Islet of Langerhans (tissue), 1 donor: ENCODE results near the gene DUSP15.
"Not testable (repeated sequence)": the region's sequence is repeated elsewhere in the genome, so short reads cannot be mapped to it uniquely, and the experiment has no call there.

Experiments
- FAIRE-seq: peaks from one replicate; lab custom pipeline; 2011; peaks lifted over from hg19 to GRCh38; lab: Jason Lieb, UNC

Gene DUSP15, protein sequence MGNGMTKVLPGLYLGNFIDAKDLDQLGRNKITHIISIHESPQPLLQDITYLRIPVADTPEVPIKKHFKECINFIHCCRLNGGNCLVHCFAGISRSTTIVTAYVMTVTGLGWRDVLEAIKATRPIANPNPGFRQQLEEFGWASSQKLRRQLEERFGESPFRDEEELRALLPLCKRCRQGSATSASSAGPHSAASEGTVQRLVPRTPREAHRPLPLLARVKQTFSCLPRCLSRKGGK

GRCh38 chr20:31869942-31870725 lies at the start of gene DUSP15, which contains the start of gene TTLL9:
DUSP15 (minus strand) TSS chr20:31870527; CDS start chr20:31870337, 190 bp downstream.
TTLL9 (plus strand) TSS chr20:31870634; CDS start chr20:31871127, 493 bp downstream.
- FAIRE-seq: no peak

GRCh38 chr20:31919410-31920155 lies 49.3 kb upstream of the DUSP15 start:
- no peak for FAIRE-seq

DNA sequence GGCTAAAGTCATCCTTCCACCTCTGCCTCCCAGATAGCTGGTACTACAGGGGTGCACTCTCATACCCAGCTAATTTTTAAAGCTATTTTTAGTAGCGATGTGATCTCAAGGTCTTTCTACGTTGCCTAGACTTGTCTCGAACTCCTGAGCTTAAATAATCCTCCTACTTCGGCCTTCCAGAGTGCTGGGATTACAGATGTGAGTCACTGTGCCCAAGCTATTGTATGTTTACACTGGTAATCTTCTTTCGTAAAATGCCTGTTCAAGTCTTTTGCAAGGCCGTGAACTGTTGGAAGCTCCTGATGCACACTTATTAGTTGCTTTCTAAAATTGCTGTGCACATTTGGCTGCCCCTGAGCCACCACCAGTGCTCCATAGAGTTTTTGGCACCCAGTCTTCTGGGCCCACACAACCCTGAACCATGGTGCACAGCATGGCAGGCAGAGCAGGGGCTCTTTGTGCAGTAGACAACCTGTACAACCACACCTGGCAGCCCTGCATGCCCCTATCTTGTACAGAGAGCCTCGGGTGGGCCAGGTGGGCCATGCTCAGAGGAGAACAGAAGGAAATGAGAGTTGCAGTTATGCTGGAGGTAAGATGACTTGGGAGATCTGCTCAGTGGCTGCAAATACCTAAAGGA lies 48.3 kb upstream of the DUSP15 start:
- no peak for FAIRE-seq

GRCh38 chr20:31917962-31918412 lies 47.7 kb upstream of the DUSP15 start:
- FAIRE-seq: not testable (repeated sequence)

DNA sequence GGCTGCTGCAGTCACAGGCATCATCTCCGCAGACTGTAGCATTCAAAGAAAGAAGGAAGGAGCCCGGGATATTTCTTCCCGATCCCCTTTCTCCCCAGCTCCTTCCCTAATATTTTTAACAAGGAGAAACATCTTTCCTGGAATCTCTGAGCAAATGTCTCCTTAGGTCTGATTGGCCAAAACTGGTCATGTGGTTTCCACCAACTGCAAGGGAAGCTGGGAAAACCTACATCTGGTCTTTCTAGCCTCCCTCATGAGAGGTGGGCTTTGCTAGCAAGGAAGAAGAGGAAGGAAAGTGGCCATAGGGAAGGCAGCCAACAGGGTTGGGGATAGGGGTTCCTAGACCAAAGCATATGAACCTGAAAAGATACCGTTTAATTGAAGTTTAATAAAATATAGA lies 46.4 kb upstream of the DUSP15 start:
- no peak for FAIRE-seq

DNA sequence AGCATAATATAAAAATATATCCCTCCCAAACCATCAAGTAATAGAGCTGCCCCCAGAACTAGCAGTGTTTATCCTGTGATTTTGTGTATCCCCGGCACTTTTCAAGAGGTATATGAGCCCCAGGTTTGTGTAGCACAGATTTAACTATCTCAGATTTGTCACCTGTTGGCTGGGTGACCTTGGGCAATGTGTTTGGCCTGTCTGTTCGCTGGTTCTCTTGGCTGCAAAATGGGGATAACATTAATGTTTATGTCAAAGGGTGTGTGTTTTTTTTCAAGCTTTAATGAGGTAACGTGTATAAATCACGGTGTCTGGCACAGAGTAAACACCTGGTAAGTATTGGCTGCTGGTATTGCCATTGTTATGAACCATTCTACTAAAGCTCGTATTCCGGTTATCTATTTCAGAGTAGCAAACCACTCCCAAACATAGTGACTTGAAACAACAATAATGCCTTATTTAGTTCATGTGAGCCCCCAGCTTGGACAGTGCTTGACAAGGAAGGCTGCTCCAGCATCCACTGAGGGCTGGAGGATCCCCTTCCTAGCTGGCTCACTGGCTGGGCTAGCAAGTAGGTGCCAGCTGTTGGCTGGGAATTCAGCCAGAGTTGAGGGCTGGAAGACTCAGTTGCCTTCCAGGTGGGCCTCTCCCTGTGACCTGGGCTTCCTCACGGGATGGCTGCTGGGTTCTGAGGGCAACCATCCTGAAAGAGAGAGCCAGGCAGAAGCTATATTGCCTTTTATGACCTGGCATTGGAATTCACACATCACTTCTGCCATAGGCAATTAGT lies 45.4 kb upstream of the DUSP15 start:
- no peak for FAIRE-seq

- FAIRE-seq: no peak
Observed at GRCh38 chr20:31914170-31914569, 43.8 kb upstream of the DUSP15 start.

DNA sequence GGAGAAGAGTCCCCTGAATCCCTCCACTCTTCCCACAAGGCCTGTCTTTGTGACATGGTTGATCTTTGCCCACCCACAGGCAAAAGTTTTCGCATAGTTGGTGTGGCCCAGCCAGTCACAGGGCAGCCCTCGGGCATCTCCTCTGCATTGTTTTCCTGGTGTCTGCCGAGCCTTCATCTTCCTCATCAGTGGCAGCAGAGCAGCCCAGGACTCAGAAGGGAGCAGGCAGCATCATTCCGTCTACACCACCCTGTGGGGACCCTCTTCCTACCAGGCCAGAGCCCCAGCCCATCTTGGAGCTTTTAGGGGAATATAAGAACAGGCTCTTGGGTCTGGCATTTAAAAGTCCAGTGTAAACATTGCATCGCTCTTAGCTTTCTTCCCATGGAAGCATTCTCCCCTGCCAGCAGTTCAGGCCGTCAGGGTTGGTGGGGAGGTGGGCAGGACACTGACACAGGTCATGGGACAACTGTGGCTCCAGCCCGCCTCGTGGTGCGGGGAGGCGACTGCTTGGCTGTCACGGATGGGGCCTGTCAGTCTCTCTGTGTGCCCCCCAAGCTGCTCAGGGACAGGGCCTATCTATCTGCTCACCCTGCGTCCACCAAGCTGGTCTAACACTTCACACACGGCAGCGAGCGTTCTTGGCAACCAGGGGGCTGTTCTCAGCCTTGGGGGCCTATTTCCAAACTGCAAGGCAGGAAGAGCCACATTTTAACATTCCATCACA lies 43.3 kb upstream of the DUSP15 start:
- FAIRE-seq: no peak

DNA sequence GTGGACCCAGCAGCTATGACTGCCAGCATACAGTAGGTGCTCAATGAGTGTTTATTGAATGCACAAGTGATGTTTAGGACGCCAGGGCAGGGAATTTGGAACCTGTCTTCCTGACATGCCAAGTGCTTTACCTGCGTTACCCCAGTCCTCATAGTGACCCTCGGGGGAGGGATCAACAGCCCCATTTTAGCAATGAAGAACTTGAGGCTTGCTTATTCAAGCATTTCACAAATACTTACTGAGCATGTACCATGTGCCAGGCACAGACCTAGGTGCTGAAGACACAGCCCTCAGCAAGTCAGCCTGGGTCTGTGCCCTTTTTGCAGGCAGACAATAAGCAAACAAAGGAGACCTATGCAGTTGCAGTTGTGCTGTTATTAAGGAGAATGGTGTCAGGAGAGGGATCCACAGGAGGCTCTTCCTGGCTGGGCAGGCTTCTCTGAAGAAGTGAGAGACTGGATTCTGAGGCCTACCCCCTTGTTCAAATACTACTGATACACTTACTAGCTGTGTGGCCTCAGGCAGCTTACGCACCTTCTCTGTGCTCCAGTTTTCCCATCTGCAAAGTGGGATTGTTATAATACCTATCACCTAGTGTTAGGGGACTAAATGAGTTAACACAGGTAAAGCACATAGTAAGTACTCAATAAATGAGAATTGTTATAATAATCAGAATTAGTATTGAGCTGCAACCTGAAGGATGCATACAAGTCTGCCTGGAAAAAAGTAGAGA lies 39.9 kb upstream of the DUSP15 start:
- FAIRE-seq: no peak

GRCh38 chr20:31909253-31910070 lies 39.1 kb upstream of the DUSP15 start:
- no peak for FAIRE-seq

GRCh38 chr20:31908424-31908823 lies 38.1 kb upstream of the DUSP15 start:
- no peak for FAIRE-seq

GRCh38 chr20:31908016-31908415 lies 37.7 kb upstream of the DUSP15 start:
- FAIRE-seq: no peak

DNA sequence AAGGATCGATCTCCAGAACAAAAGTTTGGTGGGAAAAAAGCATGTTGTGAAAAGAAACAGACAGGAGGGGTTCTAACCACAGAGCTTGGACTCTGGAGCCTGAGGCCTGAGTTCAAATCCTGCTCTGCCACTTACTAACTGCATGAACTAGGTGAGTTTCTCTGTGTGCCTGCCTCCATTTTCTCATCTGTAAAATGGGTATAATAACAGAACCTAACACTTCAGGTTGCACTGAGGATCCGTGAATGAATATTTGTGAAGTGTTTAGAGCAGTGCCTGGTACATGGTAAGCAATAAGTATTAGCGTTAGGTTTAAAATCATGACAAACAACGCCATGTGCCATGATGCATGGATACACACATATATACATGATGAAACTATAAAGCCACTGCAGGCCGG lies 36.7 kb upstream of the DUSP15 start:
- no peak for FAIRE-seq

DNA sequence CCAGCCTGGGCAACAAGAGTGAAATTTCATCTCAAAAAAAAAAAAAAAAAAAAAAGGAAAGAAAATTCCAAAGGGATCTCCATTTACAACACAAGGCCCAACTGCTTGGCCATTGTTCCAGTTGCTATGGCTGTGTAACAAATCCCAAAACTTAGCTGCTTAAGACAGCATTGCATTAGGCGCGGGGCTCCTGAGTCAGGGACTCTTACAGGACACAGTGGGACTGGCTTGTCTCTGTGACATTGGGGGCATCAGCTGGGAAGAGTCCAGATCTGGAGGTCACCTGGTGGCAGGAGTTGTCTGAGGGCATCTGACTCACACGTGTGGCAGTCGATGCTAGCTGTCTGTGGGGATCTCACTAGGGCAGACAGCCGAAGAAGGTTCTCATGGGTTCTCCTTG lies 35.7 kb upstream of the DUSP15 start:
- no peak for FAIRE-seq

DNA sequence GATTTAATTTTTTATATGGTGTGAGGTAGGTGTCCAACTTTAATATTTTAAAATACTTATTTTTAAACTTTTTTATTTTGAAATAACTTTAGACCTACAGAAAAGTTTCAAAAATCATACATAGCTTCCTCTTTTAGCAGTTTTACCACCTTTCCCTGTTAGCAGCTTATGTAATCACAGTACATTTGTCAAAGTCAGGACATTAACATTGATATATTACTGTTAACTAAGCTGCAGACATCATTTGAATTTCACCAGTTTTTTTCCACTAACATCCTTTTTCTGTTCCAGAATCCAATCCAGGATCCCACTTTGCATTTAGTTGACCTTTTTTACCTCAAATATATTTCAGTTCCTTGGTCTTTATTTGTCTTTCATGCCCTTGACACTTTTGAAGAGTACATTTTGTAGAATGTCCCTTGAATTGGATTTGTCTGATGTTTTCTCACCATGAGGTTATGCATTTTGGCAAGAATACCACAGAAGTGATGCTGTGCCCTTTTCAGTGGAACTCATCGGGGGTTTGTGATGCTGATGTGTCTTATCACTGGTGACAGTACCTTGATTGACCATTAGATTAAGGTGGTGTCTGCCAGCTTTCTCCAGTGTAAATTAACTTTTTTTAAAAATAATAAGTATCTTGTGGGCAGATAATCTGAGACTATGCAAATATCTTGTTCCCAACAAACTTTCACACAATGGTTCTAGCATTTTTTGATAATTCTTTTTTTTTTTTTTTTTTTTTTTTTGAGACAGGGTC lies 33.5 kb upstream of the DUSP15 start:
- no peak for FAIRE-seq

- FAIRE-seq: no peak
Observed at GRCh38 chr20:31901615-31902014, 31.3 kb upstream of the DUSP15 start.

DNA sequence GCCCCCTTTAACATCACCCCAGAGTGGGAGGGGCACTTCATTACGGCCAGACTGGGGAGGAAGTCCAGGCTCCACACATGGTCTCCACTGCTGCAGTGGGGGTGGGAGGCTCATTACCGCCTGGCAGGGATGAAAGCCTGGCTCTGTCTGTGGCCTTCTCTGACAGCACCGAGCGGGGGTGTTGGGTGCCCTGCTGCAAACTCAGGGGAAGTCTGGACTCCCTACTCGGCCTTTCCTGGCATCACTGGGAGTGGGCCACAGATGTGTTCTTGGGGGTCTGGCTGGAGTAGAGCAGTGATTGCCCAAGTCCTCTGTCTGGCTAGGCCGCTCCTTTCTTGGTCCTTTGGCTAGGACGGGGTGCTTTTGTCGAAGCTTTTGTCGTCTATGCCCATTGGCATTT lies 27.2 kb upstream of the DUSP15 start:
- FAIRE-seq: no peak

DNA sequence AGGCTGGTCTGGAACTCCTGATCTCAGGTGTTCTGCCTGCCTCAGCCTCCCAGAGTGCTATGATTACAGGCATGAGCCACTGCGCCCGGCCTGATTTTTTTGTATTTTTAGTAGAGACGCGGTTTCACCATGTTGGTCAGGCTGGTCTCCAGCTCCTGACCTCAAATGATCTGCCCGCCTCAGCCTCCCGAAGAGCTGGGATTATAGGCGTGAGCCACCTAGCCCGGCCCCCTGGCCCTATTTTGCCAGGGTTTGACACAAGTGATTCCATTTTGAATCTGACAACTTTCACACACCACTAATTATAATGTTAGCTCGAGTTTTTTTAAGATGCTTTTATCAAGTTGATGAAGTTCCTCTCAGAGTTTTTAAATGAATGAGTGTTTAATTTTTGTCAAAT lies 25.7 kb upstream of the DUSP15 start:
- no peak for FAIRE-seq
